GM19043 (cell line): ENCODE results near the gene WNT11.
"Not testable (repeated sequence)": the region's sequence is repeated elsewhere in the genome, so short reads cannot be mapped to it uniquely, and the experiment has no call there.

Experiments
- ATAC-seq: cut with Tn5 transposase; IDR thresholded peaks from one replicate; pipeline ENCODE4 v1.9.1; 2021; ENCODE audit warnings: low read depth; ENCODE audit not compliant: unreplicated experiment

WNT11 gene

GRCh38 chr11:76203937-76204336 lies 2.4 kb downstream of the WNT11 start:
- no peak for ATAC-seq

- ATAC-seq: no peak
These were observed 3.0 kb downstream of the WNT11 start for GRCh38 chr11:76203131-76203925.

DNA sequence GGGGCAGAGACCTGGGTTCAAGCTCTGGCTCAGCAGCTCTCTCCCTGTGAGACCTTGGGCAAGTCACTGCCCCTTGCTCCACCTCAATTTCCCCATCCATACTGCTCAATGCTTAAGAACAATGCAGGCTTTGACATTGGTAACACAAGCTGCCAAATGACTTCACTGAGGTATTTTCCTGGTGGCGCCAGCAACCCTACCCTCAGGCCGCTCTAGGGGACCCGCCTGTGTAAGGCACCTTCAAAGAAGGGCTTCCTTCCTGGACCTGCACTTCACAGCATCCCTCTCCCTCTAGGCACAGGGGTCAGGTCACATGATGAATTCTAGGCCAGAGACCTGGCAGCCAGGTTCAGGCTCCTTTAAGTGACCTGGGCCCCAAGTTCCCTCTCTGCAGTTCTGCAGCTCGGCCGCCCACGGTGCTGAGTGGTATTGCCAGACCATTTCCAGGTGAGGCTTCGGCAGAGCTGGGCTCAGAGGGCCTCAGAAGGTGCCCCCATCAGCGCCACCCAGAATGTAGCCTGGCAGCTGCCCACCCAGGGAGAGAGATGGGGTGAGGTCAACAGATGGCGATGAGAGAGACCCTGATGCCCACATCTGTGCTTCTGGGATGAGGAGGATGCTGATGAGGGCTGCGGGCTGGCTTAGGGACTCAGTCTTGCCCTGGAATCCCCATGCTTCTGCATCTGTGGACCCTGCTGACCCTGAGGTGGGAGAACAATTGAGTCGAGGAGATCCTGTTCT lies 4.5 kb downstream of the WNT11 start:
- ATAC-seq: no peak

- no peak for ATAC-seq
These were observed 5.2 kb downstream of the WNT11 start for GRCh38 chr11:76201056-76201455.

- no peak for ATAC-seq
These were observed 6.0 kb downstream of the WNT11 start for GRCh38 chr11:76200006-76200940.

GRCh38 chr11:76198691-76199090 lies 7.6 kb downstream of the WNT11 start:
- ATAC-seq: not testable (repeated sequence)

GRCh38 chr11:76197941-76198640 lies 8.2 kb downstream of the WNT11 start:
- no peak for ATAC-seq

- ATAC-seq: no peak
These were observed 9.0 kb downstream of the WNT11 start for GRCh38 chr11:76197332-76197731.

DNA sequence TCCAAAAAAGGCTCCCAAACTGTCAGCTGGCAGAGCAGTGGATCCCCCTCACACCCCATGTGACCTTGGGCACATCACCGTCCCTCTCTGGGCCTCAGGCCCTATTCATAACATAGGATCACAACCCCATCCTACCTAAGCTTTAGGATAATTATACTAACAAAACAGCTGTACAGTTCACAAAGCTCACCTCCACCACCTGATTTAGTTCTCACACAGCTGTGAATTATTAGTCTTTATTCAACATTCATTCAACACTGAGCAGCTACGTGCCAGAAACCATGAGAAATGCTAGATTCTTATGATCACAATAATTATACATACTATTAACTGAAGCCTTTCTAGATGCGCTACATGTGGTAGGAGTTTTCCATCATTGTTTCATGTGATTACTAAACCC lies 9.5 kb downstream of the WNT11 start:
- no peak for ATAC-seq

DNA sequence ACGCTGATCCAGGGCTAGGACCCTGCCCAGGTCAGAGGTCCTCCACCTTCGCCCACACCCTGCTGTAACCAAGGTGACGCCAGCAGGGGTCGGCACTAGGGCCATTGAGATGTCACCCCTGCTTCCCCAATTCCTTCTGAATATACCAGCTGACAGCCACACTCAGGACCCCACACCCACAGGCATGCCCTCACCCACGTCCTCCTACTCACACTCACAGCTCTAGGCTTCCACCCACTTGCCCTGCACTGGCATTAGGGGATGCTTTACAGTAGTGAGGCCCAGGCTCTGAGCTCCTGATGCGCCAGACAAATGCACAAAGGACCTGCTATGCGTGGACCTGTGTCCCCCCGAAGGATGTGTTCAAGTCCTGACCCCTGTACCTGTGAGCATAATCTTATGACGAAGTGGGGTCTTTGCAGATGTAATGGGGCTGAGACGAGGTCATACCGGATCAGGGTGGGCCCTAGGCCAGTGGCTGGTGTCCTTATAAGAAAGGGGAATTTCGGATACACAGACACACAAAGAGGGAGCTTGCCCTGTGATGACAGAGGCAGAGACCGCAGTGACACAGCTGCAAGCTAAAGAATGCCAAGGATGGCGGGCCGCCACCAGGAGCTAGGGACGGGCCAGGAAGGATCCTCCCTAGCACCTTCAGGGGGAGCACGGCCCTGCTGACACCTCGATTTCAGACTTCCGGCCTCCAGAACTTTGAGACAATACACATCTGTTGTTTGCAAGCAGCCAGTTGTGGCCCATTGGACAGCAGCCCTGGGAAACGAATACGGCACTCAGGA lies 11.2 kb downstream of the WNT11 start:
- no peak for ATAC-seq

DNA sequence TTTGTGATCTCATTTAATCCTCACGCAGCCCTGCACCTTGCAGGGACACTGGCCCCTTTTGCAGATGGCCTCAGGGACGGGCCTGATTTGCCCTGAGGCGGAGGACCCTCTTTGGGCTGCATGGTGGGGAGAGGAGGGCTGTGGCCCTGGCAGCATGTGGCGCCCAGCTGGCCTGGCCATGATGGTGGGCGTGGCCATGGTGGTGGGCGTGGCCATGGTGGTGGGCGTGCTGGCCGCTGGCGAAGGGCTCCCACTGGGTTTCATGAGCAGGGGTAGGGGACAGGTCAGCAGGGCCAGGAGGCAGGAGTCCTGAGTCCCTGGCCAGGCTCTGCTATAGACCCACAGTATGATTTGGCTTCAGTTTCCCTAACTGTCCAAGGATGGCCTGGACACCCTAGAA lies 13.1 kb downstream of the WNT11 start:
- no peak for ATAC-seq

DNA sequence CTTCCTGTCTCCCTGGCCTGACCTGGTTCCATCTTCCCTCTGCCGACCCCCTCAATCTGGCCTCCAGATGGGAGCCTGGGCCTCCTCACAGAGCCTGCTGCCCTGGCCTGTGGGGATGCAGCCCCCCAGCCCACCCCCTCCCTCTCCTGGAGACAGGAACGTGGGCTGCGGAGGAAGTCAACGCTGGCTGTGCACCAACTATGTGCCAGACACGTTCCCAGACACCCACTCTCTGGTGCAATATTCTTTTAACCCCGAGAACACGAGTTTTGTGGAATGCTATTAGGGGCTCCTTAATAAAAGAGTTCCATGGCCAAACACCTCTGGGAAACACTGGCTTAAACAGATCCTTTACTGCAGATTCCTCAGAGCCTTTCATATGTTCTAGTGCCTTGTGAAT lies 15.9 kb downstream of the WNT11 start:
- no peak for ATAC-seq

DNA sequence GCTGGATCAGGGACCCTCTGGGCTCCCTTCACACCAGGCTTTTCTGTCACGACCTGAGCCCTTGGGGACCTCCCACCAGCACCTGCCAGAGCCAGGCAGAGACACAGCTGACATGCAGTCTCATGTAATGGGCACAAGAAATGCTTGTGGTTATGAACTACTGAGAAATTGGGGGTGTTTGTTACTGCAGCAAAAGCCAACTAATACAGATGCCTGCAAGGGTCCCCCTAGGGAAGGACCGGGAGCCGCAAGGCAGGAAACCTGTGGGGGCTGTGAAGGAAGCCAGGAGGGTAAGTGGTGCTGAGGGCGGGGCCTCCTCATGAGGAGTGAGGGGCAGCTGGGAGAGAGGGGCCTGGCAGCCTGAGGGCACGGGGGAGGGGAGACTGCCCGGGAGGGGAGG lies 16.6 kb downstream of the WNT11 start:
- no peak for ATAC-seq

- no peak for ATAC-seq
These were observed 17.4 kb downstream of the WNT11 start for GRCh38 chr11:76188873-76189272.

- ATAC-seq: no peak
These were observed 19.5 kb downstream of the WNT11 start for GRCh38 chr11:76186776-76187279.

DNA sequence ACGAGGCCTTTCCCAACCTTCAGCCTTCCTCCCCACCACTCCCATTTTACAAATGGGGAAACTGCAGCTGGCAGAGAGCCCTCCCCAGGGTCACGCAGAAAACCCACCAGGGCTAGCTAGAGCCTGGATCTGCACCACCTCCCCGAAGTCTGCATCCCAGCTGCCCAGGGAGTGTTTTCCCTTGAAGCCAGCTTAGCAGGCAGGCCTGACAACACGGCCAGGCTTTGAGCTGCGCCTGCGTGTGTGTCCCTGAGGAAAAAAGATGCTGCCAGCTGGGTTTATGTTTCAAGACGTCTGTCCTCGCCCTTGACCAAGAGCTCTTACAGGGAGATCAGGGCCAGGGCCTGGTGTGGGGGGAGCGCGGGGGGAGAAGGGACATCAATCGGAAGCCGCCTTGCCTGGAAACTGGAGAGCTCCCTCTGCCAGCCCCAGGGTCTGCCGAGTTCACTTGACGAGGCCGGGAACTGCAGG lies 20.3 kb downstream of the WNT11 start:
- no peak for ATAC-seq

GRCh38 chr11:76185511-76185910 lies 20.8 kb downstream of the WNT11 start:
- ATAC-seq: no peak

- ATAC-seq: no peak
These were observed 21.7 kb downstream of the WNT11 start for GRCh38 chr11:76184551-76184993.

GRCh38 chr11:76181371-76181770 lies 24.9 kb downstream of the WNT11 start:
- ATAC-seq: no peak
